ENCODE results near the gene OPRM1. TPM values are rescaled to one million over a fixed set of nuclear protein-coding genes. Genes with fewer than 3 reads are reported as not detected.

The OPRM1 gene
- total RNA-seq, 2 donors from 2014 or later, result 3.1 TPM; not detected in 1

GRCh38 chr6:154030646-154031045 lies 8.4 kb upstream of the OPRM1 start:
- DNase-seq (no peak), ATAC-seq (no peak)
- no peaks in the 10 kb centered on the region for H3K9me3 ChIP-seq
- intact Hi-C loops (cut with DNase I), result no loop called here
- H3K27ac ChIP-seq, result no peak overlapping the region
- H3K4me3 ChIP-seq, result no peak overlapping the region
- no peaks in the 10 kb centered on the region for H3K4me1 ChIP-seq
- H3K36me3 ChIP-seq (replicated peaks in 1 of 2; ENCODE audit: insufficient read depth in 1 of 2, low read depth in 2 of 2), result no peaks in the 10 kb centered on the region
- no peak for TF ChIP-seq POLR2A (IDR thresholded peaks at IDR 0.05)
- no peak for TF ChIP-seq CTCF (IDR thresholded peaks at IDR 0.05)
- no peaks in the 10 kb centered on the region for H3K27me3 ChIP-seq
- 40 to 44% methylated on average over 2 of the region's 2 CpGs for WGBS, 2 donors

- no peak overlapping the region for H3K27ac ChIP-seq
- 65 to 69% methylated on average over 2 of the region's 2 CpGs for WGBS, 2 donors
- DNase-seq (no peak), ATAC-seq (no peak)
- no peak overlapping the region for H3K4me3 ChIP-seq
- H3K27me3 ChIP-seq, result no peaks in the 10 kb centered on the region
- intact Hi-C loops (cut with DNase I), result no loop called here
- H3K36me3 ChIP-seq (replicated peaks in 1 of 2; ENCODE audit: insufficient read depth in 1 of 2, low read depth in 2 of 2), result no peaks in the 10 kb centered on the region
- TF ChIP-seq POLR2A (IDR thresholded peaks at IDR 0.05), result no peak
- H3K4me1 ChIP-seq, result peaks cover 7% of the 10 kb centered on the region
- H3K9me3 ChIP-seq, result no peaks in the 10 kb centered on the region
These were observed 2.0 kb downstream of the OPRM1 start for GRCh38 chr6:154041001-154041400.

GRCh38 chr6:154053141-154053540 lies 14.1 kb downstream of the OPRM1 start:
- Histone ChIP-seq H3K4me3 (no peak overlapping the region), H3K36me3 (replicated peaks in 1 of 2; ENCODE audit: insufficient read depth in 1 of 2, low read depth in 2 of 2) (no peaks in the 10 kb centered on the region), H3K4me1 (no peaks in the 10 kb centered on the region), H3K9me3 (no peaks in the 10 kb centered on the region), H3K27me3 (no peaks in the 10 kb centered on the region), H3K27ac (no peak overlapping the region)
- no peak for TF ChIP-seq CTCF (IDR thresholded peaks at IDR 0.05)
- no peak for TF ChIP-seq POLR2A (IDR thresholded peaks at IDR 0.05)
- ATAC-seq (no peak), DNase-seq (no peak)
- 38 to 50% methylated on average over 1 of the region's 1 CpG for WGBS, 2 donors
- intact Hi-C loops (cut with DNase I), result no loop called here

GRCh38 chr6:154056536-154056935 lies 17.5 kb downstream of the OPRM1 start:
- Histone ChIP-seq H3K9me3 (no peaks in the 10 kb centered on the region), H3K4me1 (no peaks in the 10 kb centered on the region), H3K4me3 (no peak overlapping the region), H3K27ac (no peak overlapping the region), H3K27me3 (no peaks in the 10 kb centered on the region), H3K36me3 (replicated peaks in 1 of 2; ENCODE audit: insufficient read depth in 1 of 2, low read depth in 2 of 2) (no peaks in the 10 kb centered on the region)
- ATAC-seq (no peak), DNase-seq (no peak)
- WGBS, 2 donors, result 40 to 60% methylated on average over 5 of the region's 5 CpGs
- TF ChIP-seq POLR2A (IDR thresholded peaks at IDR 0.05) (no peak), CTCF (IDR thresholded peaks at IDR 0.05) (no peak)
- intact Hi-C loops (cut with DNase I), result no loop called here

- intact Hi-C loops (cut with DNase I), result no loop called here
- Histone ChIP-seq H3K27ac (no peak overlapping the region), H3K4me1 (no peaks in the 10 kb centered on the region), H3K27me3 (no peaks in the 10 kb centered on the region), H3K4me3 (no peak overlapping the region), H3K9me3 (no peaks in the 10 kb centered on the region), H3K36me3 (replicated peaks in 1 of 2; ENCODE audit: insufficient read depth in 1 of 2, low read depth in 2 of 2) (no peaks in the 10 kb centered on the region)
- DNase-seq (no peak), ATAC-seq (peak; percentile 30)
- no peak for TF ChIP-seq CTCF (IDR thresholded peaks at IDR 0.05)
- TF ChIP-seq POLR2A (IDR thresholded peaks at IDR 0.05), result no peak
- WGBS, 2 donors, result 12 to 15% methylated on average over 1 of the region's 1 CpG
These were observed 18.1 kb downstream of the OPRM1 start for GRCh38 chr6:154057098-154057497.

Data from body of pancreas (tissue), 4 donors.